PC-3 (cell line): ENCODE measurements around the gene LCNL1.

ENCODE experiments used
- CTCF ChIP-seq: fragments of 300-600 bp; sonication (generic); conservative IDR thresholded peaks from 2 replicates; pipeline ENCODE4 v1.5.1; 2017; ENCODE audit warnings: antibody characterized with exemption, low read depth, mild to moderate bottlenecking, low read length
- EZH2 ChIP-seq: fragments of 300-600 bp; sonication (generic); IDR thresholded peaks from one replicate; pipeline ENCODE4 v1.6.1; 2017; ENCODE audit warnings: antibody characterized with exemption, mild to moderate bottlenecking, low read length; ENCODE audit not compliant: unreplicated experiment

- TF ChIP-seq CTCF (no peak), EZH2 (no peak)
These were observed 7.8 kb upstream of the LCNL1 start for GRCh38 chr9:136974817-136975535.
